Astrocyte (in vitro differentiated cells and primary cell): ENCODE results near the gene PAPPA2.

Source experiments
- EZH2 ChIP-seq: IDR thresholded peaks from 2 replicates; pipeline ENCODE4 v1.6.1; 2012; ENCODE audit warnings: mild to moderate bottlenecking, low read length, inconsistent platforms; ENCODE audit not compliant: insufficient read depth
- TF ChIP-seq, protein P1 (sequence below): IDR thresholded peaks from 2 replicates; pipeline ENCODE4 v1.5.1; 2011; ENCODE audit warnings: low read depth, mild to moderate bottlenecking, inconsistent platforms, low read length, moderate library complexity; ENCODE audit not compliant: insufficient read depth

DNA sequence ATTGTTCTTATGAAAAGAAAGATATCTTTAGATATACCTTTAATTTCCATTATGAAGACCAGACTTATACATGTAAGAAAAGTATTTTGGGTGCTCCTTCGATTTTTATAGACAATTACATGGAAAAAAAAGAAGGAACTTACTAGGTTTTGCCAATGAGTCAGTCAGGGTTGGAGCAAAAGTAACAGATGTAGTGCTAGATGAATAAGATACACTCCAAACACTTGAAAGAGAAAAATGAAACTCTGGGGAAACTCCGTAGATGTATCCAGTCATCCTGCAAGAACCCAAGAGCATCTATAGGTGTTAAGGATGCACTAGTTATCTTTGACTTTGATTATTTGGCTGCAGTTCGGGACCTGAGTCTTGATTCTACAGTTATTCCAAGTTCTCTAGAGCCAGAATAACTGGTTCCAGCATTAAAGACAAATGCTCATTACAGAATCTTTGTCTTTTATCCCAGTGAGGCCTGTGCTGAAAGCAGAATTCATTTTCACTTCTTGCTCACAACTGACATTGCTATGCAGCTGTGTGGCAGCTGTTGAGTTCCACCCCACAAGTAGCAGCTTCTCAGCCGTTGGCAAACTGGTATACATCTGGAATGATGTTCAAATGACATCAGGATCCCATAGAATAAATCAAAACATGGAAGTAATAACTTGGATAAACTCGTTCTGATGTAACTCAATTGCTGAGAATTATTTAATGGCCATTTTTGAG lies 375.5 kb downstream of the PAPPA2 start:
- TF ChIP-seq EZH2 = no peak
- TF ChIP-seq, protein P1, sequence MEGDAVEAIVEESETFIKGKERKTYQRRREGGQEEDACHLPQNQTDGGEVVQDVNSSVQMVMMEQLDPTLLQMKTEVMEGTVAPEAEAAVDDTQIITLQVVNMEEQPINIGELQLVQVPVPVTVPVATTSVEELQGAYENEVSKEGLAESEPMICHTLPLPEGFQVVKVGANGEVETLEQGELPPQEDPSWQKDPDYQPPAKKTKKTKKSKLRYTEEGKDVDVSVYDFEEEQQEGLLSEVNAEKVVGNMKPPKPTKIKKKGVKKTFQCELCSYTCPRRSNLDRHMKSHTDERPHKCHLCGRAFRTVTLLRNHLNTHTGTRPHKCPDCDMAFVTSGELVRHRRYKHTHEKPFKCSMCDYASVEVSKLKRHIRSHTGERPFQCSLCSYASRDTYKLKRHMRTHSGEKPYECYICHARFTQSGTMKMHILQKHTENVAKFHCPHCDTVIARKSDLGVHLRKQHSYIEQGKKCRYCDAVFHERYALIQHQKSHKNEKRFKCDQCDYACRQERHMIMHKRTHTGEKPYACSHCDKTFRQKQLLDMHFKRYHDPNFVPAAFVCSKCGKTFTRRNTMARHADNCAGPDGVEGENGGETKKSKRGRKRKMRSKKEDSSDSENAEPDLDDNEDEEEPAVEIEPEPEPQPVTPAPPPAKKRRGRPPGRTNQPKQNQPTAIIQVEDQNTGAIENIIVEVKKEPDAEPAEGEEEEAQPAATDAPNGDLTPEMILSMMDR = no peak
